Measurements from ENCODE around the gene NDST4.
A peak's percentile ranks its signal among the peaks of the same experiment; 100 is the strongest.

NDST4 gene

GRCh38 chr4:114815760-114816159, 297.7 kb downstream of the NDST4 start:
- no peak for DNase-seq (ENCODE audit: low spot score)
- Histone ChIP-seq H3K4me2 (ENCODE audit: insufficient read depth, low read length, poor library complexity, severe bottlenecking) (no peak overlapping the region), H3K79me1 (ENCODE audit: low read depth, low read length) (no peaks in the 10 kb centered on the region), H2BK5ac (ENCODE audit: low read length) (no peak overlapping the region), H2AFZ (ENCODE audit: low read length) (no peak overlapping the region), H3K23ac (ENCODE audit: low read depth, low read length, poor library complexity) (no peak overlapping the region), H3K4ac (ENCODE audit: low read length) (no peak overlapping the region), H2AK5ac (ENCODE audit: low read depth, low read length) (no peak overlapping the region), H3K9me3 (replicated peaks in 1 of 2; ENCODE audit: control insufficient read depth in 2 of 2, insufficient read depth in 1 of 2, low read depth in 1 of 2, low read length in 2 of 2) (no peaks in the 10 kb centered on the region), H3K14ac (ENCODE audit: low read length) (no peak overlapping the region), H3K27me3 (ENCODE audit: control insufficient read depth in 3 of 3, insufficient read depth in 3 of 3, low read depth in 1 of 3, low read length in 3 of 3) (no peaks in the 10 kb centered on the region), H4K91ac (ENCODE audit: low read depth, low read length, poor library complexity) (no peak overlapping the region), H3K36me3 (replicated peaks in 1 of 2; ENCODE audit: control insufficient read depth in 2 of 2, insufficient read depth in 2 of 2, low read length in 2 of 2) (no peaks in the 10 kb centered on the region), H3K18ac (ENCODE audit: low read length) (no peak overlapping the region), H3K27ac (replicated peaks; ENCODE audit: low read length) (no peak overlapping the region), H2BK120ac (ENCODE audit: low read depth, low read length) (no peak overlapping the region), H3K9ac (ENCODE audit: low read depth, low read length, poor library complexity) (no peak overlapping the region), H3K4me3 (ENCODE audit: low read length in 2 of 2) (no peak overlapping the region), H2BK15ac (ENCODE audit: low read length) (no peak overlapping the region), H2BK12ac (ENCODE audit: low read length) (no peak overlapping the region), H4K8ac (ENCODE audit: low read depth, low read length) (no peak overlapping the region), H3K4me1 (ENCODE audit: control insufficient read depth in 2 of 2, insufficient read depth in 1 of 2, low read depth in 1 of 2, low read length in 2 of 2) (no peaks in the 10 kb centered on the region)
- WGBS, 2 donors (ENCODE audit: extremely low coverage in 2 of 2, insufficient read length in 2 of 2, insufficient replicate concordance in 1 of 2) = no CpG with 5 or more reads among the region's 1 CpG

DNA sequence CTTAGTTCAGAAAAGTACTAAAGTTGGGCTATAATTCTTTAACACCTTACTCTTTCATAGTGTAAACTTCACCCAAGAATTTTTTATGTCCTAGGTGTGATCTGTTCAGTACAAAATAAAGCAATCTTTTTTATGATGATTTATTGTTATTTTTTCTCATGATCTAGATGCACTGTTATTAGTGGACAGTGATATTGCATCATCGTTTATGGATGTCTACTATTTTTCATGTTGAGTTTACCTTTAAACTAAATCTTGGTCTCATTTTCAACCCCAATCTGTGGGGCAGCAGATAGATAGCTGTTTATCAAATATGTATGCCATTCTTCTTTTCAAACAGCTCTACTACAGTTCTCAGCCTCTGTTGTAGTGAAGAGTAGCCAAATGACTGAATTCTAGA, 299.5 kb downstream of the NDST4 start:
- Histone ChIP-seq H3K4me3 (ENCODE audit: low read length in 2 of 2) (no peak overlapping the region), H3K9ac (ENCODE audit: low read depth, low read length, poor library complexity) (no peak overlapping the region), H3K14ac (ENCODE audit: low read length) (no peak overlapping the region), H4K91ac (ENCODE audit: low read depth, low read length, poor library complexity) (no peak overlapping the region), H2BK120ac (ENCODE audit: low read depth, low read length) (no peak overlapping the region), H3K27me3 (ENCODE audit: control insufficient read depth in 3 of 3, insufficient read depth in 3 of 3, low read depth in 1 of 3, low read length in 3 of 3) (no peaks in the 10 kb centered on the region), H2BK15ac (ENCODE audit: low read length) (no peak overlapping the region), H3K18ac (ENCODE audit: low read length) (no peak overlapping the region), H3K4me1 (ENCODE audit: control insufficient read depth in 2 of 2, insufficient read depth in 1 of 2, low read depth in 1 of 2, low read length in 2 of 2) (no peaks in the 10 kb centered on the region), H3K4me2 (ENCODE audit: insufficient read depth, low read length, poor library complexity, severe bottlenecking) (no peak overlapping the region), H3K27ac (replicated peaks; ENCODE audit: low read length) (no peak overlapping the region), H3K9me3 (replicated peaks in 1 of 2; ENCODE audit: control insufficient read depth in 2 of 2, insufficient read depth in 1 of 2, low read depth in 1 of 2, low read length in 2 of 2) (no peaks in the 10 kb centered on the region), H3K23ac (ENCODE audit: low read depth, low read length, poor library complexity) (no peak overlapping the region), H3K36me3 (replicated peaks in 1 of 2; ENCODE audit: control insufficient read depth in 2 of 2, insufficient read depth in 2 of 2, low read length in 2 of 2) (no peaks in the 10 kb centered on the region), H2BK12ac (ENCODE audit: low read length) (no peak overlapping the region), H2AFZ (ENCODE audit: low read length) (no peak overlapping the region), H4K8ac (ENCODE audit: low read depth, low read length) (no peak overlapping the region), H2BK5ac (ENCODE audit: low read length) (no peak overlapping the region), H3K4ac (ENCODE audit: low read length) (no peak overlapping the region), H3K79me1 (ENCODE audit: low read depth, low read length) (no peaks in the 10 kb centered on the region), H2AK5ac (ENCODE audit: low read depth, low read length) (no peak overlapping the region)
- no peak for DNase-seq (ENCODE audit: low spot score)
- WGBS, 2 donors (ENCODE audit: extremely low coverage in 2 of 2, insufficient read length in 2 of 2, insufficient replicate concordance in 1 of 2) = no CpG with 5 or more reads among the region's 1 CpG

- Histone ChIP-seq H3K4me2 (ENCODE audit: insufficient read depth, low read length, poor library complexity, severe bottlenecking) (no peak overlapping the region), H2BK12ac (ENCODE audit: low read length) (no peak overlapping the region), H2AK5ac (ENCODE audit: low read depth, low read length) (no peak overlapping the region), H3K4me3 (ENCODE audit: low read length in 2 of 2) (no peak overlapping the region), H4K91ac (ENCODE audit: low read depth, low read length, poor library complexity) (no peak overlapping the region), H3K79me1 (ENCODE audit: low read depth, low read length) (no peaks in the 10 kb centered on the region), H3K23ac (ENCODE audit: low read depth, low read length, poor library complexity) (no peak overlapping the region), H2BK5ac (ENCODE audit: low read length) (no peak overlapping the region), H2BK15ac (ENCODE audit: low read length) (no peak overlapping the region), H3K14ac (ENCODE audit: low read length) (no peak overlapping the region), H3K4ac (ENCODE audit: low read length) (no peak overlapping the region), H3K4me1 (ENCODE audit: control insufficient read depth in 2 of 2, insufficient read depth in 1 of 2, low read depth in 1 of 2, low read length in 2 of 2) (no peaks in the 10 kb centered on the region), H3K36me3 (replicated peaks in 1 of 2; ENCODE audit: control insufficient read depth in 2 of 2, insufficient read depth in 2 of 2, low read length in 2 of 2) (no peaks in the 10 kb centered on the region), H3K9ac (ENCODE audit: low read depth, low read length, poor library complexity) (no peak overlapping the region), H3K27me3 (ENCODE audit: control insufficient read depth in 3 of 3, insufficient read depth in 3 of 3, low read depth in 1 of 3, low read length in 3 of 3) (no peaks in the 10 kb centered on the region), H3K27ac (replicated peaks; ENCODE audit: low read length) (no peak overlapping the region), H2BK120ac (ENCODE audit: low read depth, low read length) (no peak overlapping the region), H2AFZ (ENCODE audit: low read length) (no peak overlapping the region), H3K18ac (ENCODE audit: low read length) (no peak overlapping the region), H3K9me3 (replicated peaks in 1 of 2; ENCODE audit: control insufficient read depth in 2 of 2, insufficient read depth in 1 of 2, low read depth in 1 of 2, low read length in 2 of 2) (no peaks in the 10 kb centered on the region), H4K8ac (ENCODE audit: low read depth, low read length) (no peak overlapping the region)
- no CpG with 5 or more reads among the region's 4 CpGs for WGBS, 2 donors (ENCODE audit: extremely low coverage in 2 of 2, insufficient read length in 2 of 2, insufficient replicate concordance in 1 of 2)
- no peak for DNase-seq (ENCODE audit: low spot score)
Measured at GRCh38 chr4:114811564-114812301, 301.7 kb downstream of the NDST4 start.

DNA sequence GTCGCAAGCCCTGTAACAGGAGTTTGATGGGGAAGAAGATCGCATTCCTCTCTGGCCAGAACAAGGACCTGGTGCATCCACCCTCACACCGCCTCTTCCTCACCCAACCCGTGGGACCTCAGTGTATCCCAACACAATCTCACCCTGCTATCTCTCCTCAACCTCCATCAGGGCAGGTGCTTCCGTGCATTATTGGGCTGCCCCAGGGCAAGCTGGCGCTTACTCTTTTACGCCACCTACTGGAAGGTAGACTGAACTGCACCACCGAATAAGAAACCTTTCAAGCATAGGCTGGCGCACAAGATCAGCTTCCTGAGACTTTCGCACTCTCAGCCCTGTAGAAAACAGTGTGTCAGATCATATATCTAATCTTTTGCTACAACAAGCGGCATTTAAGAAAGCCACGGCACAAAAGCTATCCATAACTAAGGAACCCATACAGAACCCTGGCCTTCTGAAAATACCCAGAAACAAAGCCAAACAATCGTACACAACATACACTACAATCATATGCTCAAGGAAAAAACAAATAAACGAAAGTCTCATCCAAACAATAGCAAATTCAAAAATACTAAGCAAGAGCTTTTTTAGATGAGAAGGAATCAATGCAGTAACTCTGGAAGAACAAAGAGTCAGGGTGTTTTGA, 305.5 kb downstream of the NDST4 start:
- no CpG with 5 or more reads among the region's 14 CpGs for WGBS, 2 donors (ENCODE audit: extremely low coverage in 2 of 2, insufficient read length in 2 of 2, insufficient replicate concordance in 1 of 2)

More for the DNA sequence above, 305.5 kb downstream of the NDST4 start:
- peak; percentile 44 for DNase-seq (ENCODE audit: low spot score)
- no peak overlapping the region for H3K4me2 ChIP-seq (ENCODE audit: insufficient read depth, low read length, poor library complexity, severe bottlenecking)
- no peak overlapping the region for H2AK5ac ChIP-seq (ENCODE audit: low read depth, low read length)
- no peak overlapping the region for H3K4me3 ChIP-seq (ENCODE audit: low read length in 2 of 2)
- H4K91ac ChIP-seq (ENCODE audit: low read depth, low read length, poor library complexity) = no peak overlapping the region
- no peak overlapping the region for H3K18ac ChIP-seq (ENCODE audit: low read length)
- H3K4me1 ChIP-seq (ENCODE audit: control insufficient read depth in 2 of 2, insufficient read depth in 1 of 2, low read depth in 1 of 2, low read length in 2 of 2) = no peaks in the 10 kb centered on the region
- no peak overlapping the region for H3K23ac ChIP-seq (ENCODE audit: low read depth, low read length, poor library complexity)
- H3K4ac ChIP-seq (ENCODE audit: low read length) = no peak overlapping the region
- no peak overlapping the region for H4K8ac ChIP-seq (ENCODE audit: low read depth, low read length)
- no peak overlapping the region for H2BK12ac ChIP-seq (ENCODE audit: low read length)
- no peaks in the 10 kb centered on the region for H3K79me1 ChIP-seq (ENCODE audit: low read depth, low read length)
- no peaks in the 10 kb centered on the region for H3K9me3 ChIP-seq (replicated peaks in 1 of 2; ENCODE audit: control insufficient read depth in 2 of 2, insufficient read depth in 1 of 2, low read depth in 1 of 2, low read length in 2 of 2)
- H3K9ac ChIP-seq (ENCODE audit: low read depth, low read length, poor library complexity) = no peak overlapping the region
- H2BK15ac ChIP-seq (ENCODE audit: low read length) = no peak overlapping the region
- no peak overlapping the region for H2BK120ac ChIP-seq (ENCODE audit: low read depth, low read length)
- H2BK5ac ChIP-seq (ENCODE audit: low read length) = peak overlapping the region; percentile 32
- H3K36me3 ChIP-seq (replicated peaks in 1 of 2; ENCODE audit: control insufficient read depth in 2 of 2, insufficient read depth in 2 of 2, low read length in 2 of 2) = no peaks in the 10 kb centered on the region
- H3K27ac ChIP-seq (replicated peaks; ENCODE audit: low read length) = no peak overlapping the region
- no peaks in the 10 kb centered on the region for H3K27me3 ChIP-seq (ENCODE audit: control insufficient read depth in 3 of 3, insufficient read depth in 3 of 3, low read depth in 1 of 3, low read length in 3 of 3)
- H3K14ac ChIP-seq (ENCODE audit: low read length) = no peak overlapping the region
- H2AFZ ChIP-seq (ENCODE audit: low read length) = peak overlapping the region; percentile 18

All from neuronal stem cell (in vitro differentiated cells).